K562 (cell line): ENCODE results near the gene DNAH5. TPM values are rescaled to one million over a fixed set of nuclear protein-coding genes. Genes with fewer than 3 reads are reported as not detected.

ENCODE experiments used
- ATAC-seq: fragments of 200-7000 bp; cut with Tn5 transposase; 3 replicates; pipeline ENCODE4 v1.9.1; 2020; ENCODE audit warnings: moderate library complexity
- BruUV-seq: library from RNA; stranded (reverse); fragments of 400-500 nt; replicated peaks from 2 replicates; lab custom pipeline; 2021; lab: Mats Ljungman, UMichigan
- CTCF ChIA-PET: fragments of 300-600 bp; formaldehyde crosslinking; extraction: SDS; loops from one replicate; lab custom pipeline; 2021; ENCODE audit warnings: low intra/inter-chr PET ratio; lab: Yijun Ruan, JAX
- POLR2A ChIA-PET: fragments of 300-600, 350-650 bp; sonication (Branson Sonifier 250); formaldehyde crosslinking; extraction: SDS; loops from one replicate; lab custom pipeline; 2021; ENCODE audit warnings: antibody characterized with exemption, inconsistent platforms; lab: Yijun Ruan, JAX
- DNase-seq, 4 experiments: peaks; one replicate each; pipeline versions ENCODE4 v3.0.0 to v3.0.0-alpha.2; 2011 to 2018; ENCODE audit warnings: low spot score in 3 of 4, mixed read lengths in 3 of 4; ENCODE audit errors: extremely low read depth in 1 of 4
- FAIRE-seq: peaks from 2 replicates; lab custom pipeline; 2011; peaks lifted over from hg19 to GRCh38; lab: Jason Lieb, UNC
- H2AFZ ChIP-seq: 2 replicates; pipeline ENCODE4 v1.6.0; 2011; ENCODE audit warnings: low read depth, low read length, control low read depth, inconsistent platforms
- H3K27ac ChIP-seq: fragments of 200-600 bp; 3 replicates; pipeline ENCODE4 v1.8.0; 2011; ENCODE audit warnings: low read depth, mild to moderate bottlenecking, control low read depth, inconsistent platforms, low read length, moderate library complexity, mixed read lengths; ENCODE audit errors: extremely low read depth
- H3K27me3 ChIP-seq, 2 experiments: fragments of 300-600 bp in 1 of 2; 2 replicates in 1 of 2; 3 replicates in 1 of 2; pipeline versions ENCODE4 v1.6.0 to v1.8.0; 2011; ENCODE audit warnings: inconsistent platforms in 2 of 2, low read length in 2 of 2, mild to moderate bottlenecking in 1 of 2, mixed read lengths in 1 of 2, moderate library complexity in 1 of 2; ENCODE audit not compliant: control insufficient read depth in 2 of 2, insufficient read depth in 2 of 2
- H3K36me3 ChIP-seq: fragments of 300-600 bp; 3 replicates; pipeline ENCODE4 v1.8.0; 2011; ENCODE audit warnings: mild to moderate bottlenecking, low read length, inconsistent platforms; ENCODE audit not compliant: control insufficient read depth, insufficient read depth
- H3K4me1 ChIP-seq, 2 experiments: fragments of 200-600 bp in 1 of 2; replicated peaks in 1 of 2; 2 replicates in 1 of 2; 3 replicates in 1 of 2; pipeline versions ENCODE4 v1.5.1 to v1.8.0; 2011; ENCODE audit warnings: inconsistent platforms in 2 of 2, low read length in 2 of 2, mild to moderate bottlenecking in 1 of 2, mixed read lengths in 1 of 2, moderate library complexity in 1 of 2; ENCODE audit not compliant: control insufficient read depth in 2 of 2, insufficient read depth in 2 of 2
- H3K4me2 ChIP-seq: 2 replicates; pipeline ENCODE4 v1.6.1; 2011; ENCODE audit warnings: low read length, control low read depth, inconsistent platforms, mixed read lengths; ENCODE audit not compliant: insufficient read depth
- H3K4me3 ChIP-seq: fragments of 200-600 bp; sonication (generic), shearing (Covaris generic); 2 replicates; pipeline ENCODE4 v1.5.1; 2016; ENCODE audit warnings: control low read depth, inconsistent platforms
- H3K79me2 ChIP-seq: fragments of 200-600 bp; 3 replicates; pipeline ENCODE4 v1.8.0; 2011; ENCODE audit warnings: low read length, inconsistent platforms; ENCODE audit not compliant: control insufficient read depth, insufficient read depth
- H3K9ac ChIP-seq, 2 experiments: 2 replicates each; pipeline versions ENCODE4 v1.6.0 to v1.6.1; 2011; ENCODE audit warnings: low read depth in 2 of 2, low read length in 2 of 2, control low read depth in 1 of 2, inconsistent platforms in 1 of 2, mild to moderate bottlenecking in 1 of 2, mixed read lengths in 1 of 2; ENCODE audit not compliant: insufficient read depth in 1 of 2
- H3K9me1 ChIP-seq: one replicate; pipeline ENCODE4 v1.6.0; 2011; ENCODE audit warnings: inconsistent platforms, mild to moderate bottlenecking, low read length, moderate library complexity; ENCODE audit not compliant: control insufficient read depth, insufficient read depth
- H3K9me3 ChIP-seq: replicated peaks from 2 replicates; pipeline ENCODE4 v1.5.1; 2011; ENCODE audit warnings: low read depth, low read length, inconsistent platforms; ENCODE audit not compliant: control insufficient read depth, insufficient read depth
- H4K20me1 ChIP-seq: replicated peaks from 2 replicates; pipeline ENCODE4 v1.6.1; 2011; ENCODE audit warnings: low read length, inconsistent platforms, mixed read lengths; ENCODE audit not compliant: control insufficient read depth, insufficient read depth
- ID3 ChIP-seq, 2 experiments: fragments of 250-450 bp in 1 of 2; fragments of 450-650 bp in 1 of 2; sonication (Bioruptor Pico) in 1 of 2; IDR thresholded peaks; 2 replicates each; pipeline versions ENCODE4 v1.6.1 to v1.8.0; 2016 to 2021; ENCODE audit warnings: mild to moderate bottlenecking in 2 of 2, moderate library complexity in 2 of 2, missing compliant biosample characterization in 1 of 2, missing genetic modification characterization in 1 of 2
- KAT8 ChIP-seq: fragments of 450-650 bp; IDR thresholded peaks from 2 replicates; pipeline ENCODE4 v1.6.1; 2016; ENCODE audit warnings: low read depth, mild to moderate bottlenecking
- NCOA6 ChIP-seq: fragments of 450-650 bp; IDR thresholded peaks from 2 replicates; pipeline ENCODE4 v1.6.1; 2017; ENCODE audit warnings: mild to moderate bottlenecking
- NFATC3 ChIP-seq: fragments of 450-650 bp; IDR thresholded peaks from 2 replicates; pipeline ENCODE4 v1.6.1; 2017; ENCODE audit warnings: mild to moderate bottlenecking
- NONO ChIP-seq, 2 experiments: fragments of 200-400 bp in 1 of 2; fragments of 450-650 bp in 1 of 2; formaldehyde crosslinking in 1 of 2; IDR thresholded peaks; 2 replicates each; pipeline ENCODE4 v1.6.1; 2017; ENCODE audit warnings: low read depth in 2 of 2, mild to moderate bottlenecking in 2 of 2, moderate library complexity in 2 of 2, low read length in 1 of 2
- RFX7 ChIP-seq: fragments of 250-450 bp; sonication (Bioruptor Pico); IDR thresholded peaks from 2 replicates; pipeline ENCODE4 v1.5.1; 2021; ENCODE audit warnings: mild to moderate bottlenecking
- SIX5 ChIP-seq, 2 experiments: IDR thresholded peaks; 2 replicates each; pipeline ENCODE4 v1.6.1; 2011; ENCODE audit warnings: low read length in 2 of 2, borderline replicate concordance in 1 of 2, low read depth in 1 of 2, mild to moderate bottlenecking in 1 of 2, moderate library complexity in 1 of 2; ENCODE audit not compliant: insufficient read depth in 1 of 2
- STAT5A ChIP-seq: IDR thresholded peaks from 2 replicates; pipeline ENCODE4 v1.6.1; 2012; ENCODE audit warnings: low read length, inconsistent platforms, borderline replicate concordance
- ZBTB34 ChIP-seq: fragments of 250-450 bp; sonication (Bioruptor Pico); IDR thresholded peaks from 2 replicates; pipeline ENCODE4 v1.8.0; 2021; ENCODE audit warnings: mild to moderate bottlenecking, moderate library complexity
- ZBTB43 ChIP-seq: sonication (generic); formaldehyde crosslinking; IDR thresholded peaks from 2 replicates; pipeline ENCODE4 v1.8.0; 2023; ENCODE audit warnings: mild to moderate bottlenecking, missing genetic modification reagents
- ZNF134 ChIP-seq: fragments of 250-450 bp; sonication (Bioruptor Pico); conservative IDR thresholded peaks from 2 replicates; pipeline ENCODE4 v1.4.0; 2020
- WGBS: fragments of 100-300 bp; shearing (Covaris generic); methylation state at CpG from one replicate; pipeline ENCODE4 v1.1.6; 2016; ENCODE audit warnings: low coverage, mixed read lengths; ENCODE audit not compliant: insufficient coverage; ENCODE audit errors: missing lambda C conversion rate; 5-methylcytosine and 5-hydroxymethylcytosine counted together
- in situ Hi-C: fragments of 300-500 bp; cut with MboI; formaldehyde crosslinking; loops from 4 replicates; pipeline ENCODE4 v1.15.0; 2018; ENCODE audit warnings: inconsistent platforms, mixed read lengths
- intact Hi-C: fragments of 100-400 bp; cut with micrococcal nuclease; formaldehyde crosslinking; loops from 2 replicates; pipeline ENCODE4 v1.14.2; 2022
- polyA plus RNA-seq, 8 experiments: library from polyadenylated mRNA; depleted of rRNA in 4 of 8; stranded (reverse) in 5 of 8; unstranded in 3 of 8; fragments of >200 nt; fragmentation: Nextera tagmentation in 2 of 8; fragmentation: Illumina TruSeq in 1 of 8; extraction: Ambion mirVana in 2 of 8; extraction: Trizol in 1 of 8; gene quantifications; 2 replicates each; pipeline versions ENCODE4 v1.2.1 to v1.2.3, GENCODE V29; 2011 to 2014; ENCODE audit warnings: inconsistent platforms in 1 of 8, missing spikeins in 1 of 8
- total RNA-seq, 7 experiments: library from RNA; depleted of rRNA in 6 of 7; stranded (reverse); fragments of >200 nt in 6 of 7; fragmentation: Illumina TruSeq in 2 of 7; extraction: Trizol in 2 of 7; gene quantifications; 2 replicates each; pipeline versions ENCODE4 v1.2.1 to v1.2.3, GENCODE V29; 2011 to 2021; ENCODE audit warnings: low replicate concordance in 1 of 7

The DNAH5 gene
- total and polyA plus RNA-seq, 9 of the 15 experiments (the other 6 are each of a cell fraction or from before 2014, with no cell fraction given): 0.03 TPM; not detected in 8

- DNase-seq: no peak
- no peaks in the 10 kb centered on the region for H3K79me2 ChIP-seq
- H4K20me1 ChIP-seq: no peaks in the 10 kb centered on the region
- ATAC-seq: no peak
- no peaks in the 10 kb centered on the region for H3K4me1 ChIP-seq
- H2AFZ ChIP-seq: no peak overlapping the region
- H3K4me3 ChIP-seq: no peak overlapping the region
- TF ChIP-seq RFX7 (no peak), ZBTB34 (CRISPR knock-in tag) (no peak), STAT5A (no peak), NFATC3 (no peak), NONO (IDR thresholded peaks at IDR 0.05; ENCODE audit: low read depth in 2 of 2, low read length in 1 of 2) (no peak), NCOA6 (no peak), KAT8 (no peak), ZBTB43 (CRISPR knock-in tag) (no peak), SIX5 (IDR thresholded peaks at IDR 0.05; ENCODE audit: borderline replicate concordance in 1 of 2, insufficient read depth in 1 of 2, low read depth in 1 of 2, low read length in 2 of 2) (no peak), ZNF134 (CRISPR knock-in tag) (no peak), ID3 (CRISPR knock-in tag; IDR thresholded peaks at IDR 0.05) (no peak), ID3 (tag; IDR thresholded peaks at IDR 0.05) (no peak)
- intact Hi-C loops (no loop called here), in situ Hi-C loops (no loop called here)
- FAIRE-seq: no peak
- 0% methylated on average over 3 of the region's 3 CpGs for WGBS
- ChIA-PET POLR2A (no interaction called here), CTCF (no interaction called here)
- H3K9ac ChIP-seq: no peak overlapping the region
- no peak overlapping the region for H3K27ac ChIP-seq
- H3K36me3 ChIP-seq: no peaks in the 10 kb centered on the region
- no peaks in the 10 kb centered on the region for H3K27me3 ChIP-seq
- no peak overlapping the region for H3K4me2 ChIP-seq
- BruUV-seq: no TSS peak
- no peaks in the 10 kb centered on the region for H3K9me3 ChIP-seq
- H3K9me1 ChIP-seq: no peaks in the 10 kb centered on the region
These were observed 783 bp upstream of the DNAH5 start for GRCh38 chr5:13945271-13945670.
